GM12878 (cell line): ENCODE data around the gene GRB10.

Experiments used
- BACH1 ChIP-seq: fragments of 450-650 bp; IDR thresholded peaks from 2 replicates; pipeline ENCODE4 v1.6.1; 2017; ENCODE audit warnings: mild to moderate bottlenecking, borderline replicate concordance
- BRCA1 ChIP-seq: IDR thresholded peaks from 2 replicates; pipeline ENCODE4 v1.6.1; 2011; ENCODE audit warnings: low read depth, low read length, improper control_type of control experiment
- CEBPB ChIP-seq, 2 experiments: fragments of 150-350 bp in 1 of 2; IDR thresholded peaks; 2 replicates each; pipeline ENCODE4 v1.6.1; 2012 to 2014; ENCODE audit warnings: low read depth in 2 of 2, low read length in 2 of 2, borderline replicate concordance in 1 of 2, inconsistent platforms in 1 of 2
- CHD4 ChIP-seq: fragments of 200-600 bp; sonication (generic); IDR thresholded peaks from 2 replicates; pipeline ENCODE4 v1.6.1; 2016; ENCODE audit warnings: mild to moderate bottlenecking
- CTCF ChIP-seq, 3 experiments: IDR thresholded peaks in 2 of 3; conservative IDR thresholded peaks in 1 of 3; 2 replicates each; pipeline ENCODE4 v1.5.1; 2011; ENCODE audit warnings: low read depth in 3 of 3, low read length in 3 of 3, mild to moderate bottlenecking in 3 of 3, control low read depth in 2 of 3, moderate library complexity in 2 of 3, inconsistent platforms in 1 of 3, mixed read lengths in 1 of 3; ENCODE audit not compliant: control insufficient read depth in 2 of 3, insufficient read depth in 1 of 3; ENCODE audit errors: extremely low read depth in 1 of 3
- FOS ChIP-seq: IDR thresholded peaks from 3 replicates; pipeline ENCODE4 v1.6.1; 2011; ENCODE audit warnings: borderline replicate concordance; ENCODE audit not compliant: insufficient read length; ENCODE audit errors: extremely low read depth
- JUND ChIP-seq: IDR thresholded peaks from 2 replicates; pipeline ENCODE4 v1.6.1; 2012; ENCODE audit warnings: low read depth, mild to moderate bottlenecking, low read length, improper control_type of control experiment, moderate library complexity
- NR2C2 ChIP-seq: IDR thresholded peaks from 2 replicates; pipeline ENCODE4 v1.6.1; 2011; ENCODE audit warnings: borderline replicate concordance, low read depth; ENCODE audit not compliant: control insufficient read depth, insufficient read length
- NRF1 ChIP-seq: conservative IDR thresholded peaks from 2 replicates; pipeline ENCODE4 v1.6.1; 2011; ENCODE audit warnings: mild to moderate bottlenecking, low read depth, low read length, improper control_type of control experiment
- POLR2A ChIP-seq: IDR thresholded peaks from 2 replicates; pipeline ENCODE4 v1.6.1; 2011; ENCODE audit warnings: low read depth, mild to moderate bottlenecking, low read length
- SIN3A ChIP-seq: IDR thresholded peaks from 2 replicates; pipeline ENCODE4 v1.6.1; 2012; ENCODE audit warnings: low read depth, low read length, improper control_type of control experiment
- SMAD1 ChIP-seq: fragments of 450-650 bp; IDR thresholded peaks from 2 replicates; pipeline ENCODE4 v1.6.1; 2018; ENCODE audit warnings: mild to moderate bottlenecking, low read depth; ENCODE audit not compliant: partially characterized antibody
- TAF1 ChIP-seq: IDR thresholded peaks from 2 replicates; pipeline ENCODE4 v1.6.1; 2011; ENCODE audit warnings: mild to moderate bottlenecking, low read depth, low read length, borderline replicate concordance
- TCF3 ChIP-seq: IDR thresholded peaks from 2 replicates; pipeline ENCODE4 v1.6.1; 2012; ENCODE audit warnings: low read depth, mild to moderate bottlenecking, low read length, borderline replicate concordance; ENCODE audit not compliant: insufficient read depth

GRCh38 chr7:50622821-50623220 is 159.9 kb downstream of the GRB10 start:
- TF ChIP-seq JUND (no peak), CHD4 (no peak), TAF1 (no peak), TCF3 (no peak), BACH1 (no peak), NRF1 (no peak), NR2C2 (no peak), CTCF (IDR thresholded peaks at IDR 0.05 in 2 of 3, conservative IDR thresholded peaks at IDR 0.05 in 1 of 3; ENCODE audit: control insufficient read depth in 2 of 3, extremely low read depth in 1 of 3, insufficient read depth in 1 of 3, low read depth in 3 of 3, low read length in 3 of 3) (no peak), SMAD1 (no peak), POLR2A (no peak), FOS (no peak), SIN3A (no peak), CEBPB (IDR thresholded peaks at IDR 0.05; ENCODE audit: borderline replicate concordance in 1 of 2, low read depth in 2 of 2, low read length in 2 of 2) (no peak), BRCA1 (no peak)
